ENCODE data around the gene SPTBN2.
"Not testable (repeated sequence)": the region's sequence is repeated elsewhere in the genome, so short reads cannot be mapped to it uniquely, and the experiment has no call there.

Gene SPTBN2

GRCh38 chr11:66724167-66724566, 4.8 kb downstream of the SPTBN2 start:
- DNase-seq (ENCODE audit: low read depth in 2 of 2): not testable (repeated sequence)

GRCh38 chr11:66723693-66724092, 5.3 kb downstream of the SPTBN2 start:
- DNase-seq (ENCODE audit: low read depth in 2 of 2): no peak

- DNase-seq (ENCODE audit: low read depth in 2 of 2): no peak
Observed at GRCh38 chr11:66722745-66723651, 6.0 kb downstream of the SPTBN2 start.

- DNase-seq (ENCODE audit: low read depth in 2 of 2): no peak
Observed at GRCh38 chr11:66721939-66722338, 7.1 kb downstream of the SPTBN2 start.

- no peak for DNase-seq (ENCODE audit: low read depth in 2 of 2)
Observed at GRCh38 chr11:66720899-66721470, 8.0 kb downstream of the SPTBN2 start.

GRCh38 chr11:66720223-66720898, 8.7 kb downstream of the SPTBN2 start:
- no peak for DNase-seq (ENCODE audit: low read depth in 2 of 2)

- no peak for DNase-seq (ENCODE audit: low read depth in 2 of 2)
Observed at GRCh38 chr11:66719111-66719872, 9.7 kb downstream of the SPTBN2 start.

GRCh38 chr11:66718320-66718971, 10.6 kb downstream of the SPTBN2 start:
- DNase-seq (ENCODE audit: low read depth in 2 of 2): no peak

GRCh38 chr11:66717925-66718319, 11.1 kb downstream of the SPTBN2 start:
- no peak for DNase-seq (ENCODE audit: low read depth in 2 of 2)

- no peak for DNase-seq (ENCODE audit: low read depth in 2 of 2)
Observed at GRCh38 chr11:66716996-66717395, 12.0 kb downstream of the SPTBN2 start.

- DNase-seq (ENCODE audit: low read depth in 2 of 2): no peak
Observed at GRCh38 chr11:66715346-66716085, 13.5 kb downstream of the SPTBN2 start.

GRCh38 chr11:66713746-66714480, 15.1 kb downstream of the SPTBN2 start:
- no peak for DNase-seq (ENCODE audit: low read depth in 2 of 2)

- DNase-seq (ENCODE audit: low read depth in 2 of 2): no peak
Observed at GRCh38 chr11:66710384-66710930, 18.6 kb downstream of the SPTBN2 start.

- DNase-seq (ENCODE audit: low read depth in 2 of 2): no peak
Observed at GRCh38 chr11:66708701-66709100, 20.3 kb downstream of the SPTBN2 start.

- DNase-seq (ENCODE audit: low read depth in 2 of 2): no peak
Observed at GRCh38 chr11:66708094-66708493, 20.9 kb downstream of the SPTBN2 start.

- no peak for DNase-seq (ENCODE audit: low read depth in 2 of 2)
Observed at GRCh38 chr11:66707486-66707885, 21.5 kb downstream of the SPTBN2 start.

GRCh38 chr11:66706989-66707388, 22.0 kb downstream of the SPTBN2 start:
- DNase-seq (ENCODE audit: low read depth in 2 of 2): no peak

GRCh38 chr11:66705587-66706335, 23.3 kb downstream of the SPTBN2 start:
- no peak for DNase-seq (ENCODE audit: low read depth in 2 of 2)
